Measurements from ENCODE around the gene SHROOM2. TPM values are rescaled to one million over a fixed set of nuclear protein-coding genes. Genes with fewer than 3 reads are reported as not detected.

Gene SHROOM2
- total RNA-seq, 1 experiment from 2014 or later, result 1.2 TPM

DNA sequence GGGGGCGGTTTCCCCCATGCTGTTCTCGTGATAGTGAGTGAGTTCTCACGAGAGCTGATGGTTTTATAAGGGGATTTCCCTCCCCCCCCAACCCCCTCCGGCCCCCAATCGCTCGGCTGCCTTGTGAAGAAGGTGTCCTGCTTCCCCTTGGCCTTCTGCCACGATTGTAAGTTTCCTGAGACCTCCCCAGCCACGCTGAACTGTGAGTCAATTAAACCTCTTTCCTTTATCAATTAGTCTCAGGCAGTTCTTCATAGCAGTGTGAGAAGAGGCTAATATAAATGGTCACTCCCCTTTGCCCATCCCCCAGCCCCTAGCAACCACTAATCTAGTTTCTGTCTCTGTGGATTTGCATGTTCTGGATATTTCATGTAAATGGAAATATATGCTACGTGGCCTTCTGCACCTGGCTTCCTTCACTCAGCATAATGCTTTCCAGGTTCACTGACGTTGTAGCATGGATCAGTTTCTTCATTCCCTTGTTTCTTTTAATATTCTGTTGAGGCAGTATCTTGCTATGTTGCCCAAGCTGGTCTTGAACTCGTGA, 37.0 kb upstream of the SHROOM2 start:
- ChIA-PET POLR2A (no interaction called here), CTCF (no interaction called here)
- no peak for DNase-seq (ENCODE audit: unreplicated experiment)
- H3K27ac Mint-ChIP-seq (ENCODE audit: low read depth, unreplicated experiment), result no peak overlapping the region
- H3K9me3 Mint-ChIP-seq (ENCODE audit: unreplicated experiment), result peaks cover 8% of the 10 kb centered on the region
- intact Hi-C loops (cut with micrococcal nuclease), result no loop called here
- no peak overlapping the region for H3K4me3 Mint-ChIP-seq (ENCODE audit: unreplicated experiment)
- TF ChIP-seq, protein P1, sequence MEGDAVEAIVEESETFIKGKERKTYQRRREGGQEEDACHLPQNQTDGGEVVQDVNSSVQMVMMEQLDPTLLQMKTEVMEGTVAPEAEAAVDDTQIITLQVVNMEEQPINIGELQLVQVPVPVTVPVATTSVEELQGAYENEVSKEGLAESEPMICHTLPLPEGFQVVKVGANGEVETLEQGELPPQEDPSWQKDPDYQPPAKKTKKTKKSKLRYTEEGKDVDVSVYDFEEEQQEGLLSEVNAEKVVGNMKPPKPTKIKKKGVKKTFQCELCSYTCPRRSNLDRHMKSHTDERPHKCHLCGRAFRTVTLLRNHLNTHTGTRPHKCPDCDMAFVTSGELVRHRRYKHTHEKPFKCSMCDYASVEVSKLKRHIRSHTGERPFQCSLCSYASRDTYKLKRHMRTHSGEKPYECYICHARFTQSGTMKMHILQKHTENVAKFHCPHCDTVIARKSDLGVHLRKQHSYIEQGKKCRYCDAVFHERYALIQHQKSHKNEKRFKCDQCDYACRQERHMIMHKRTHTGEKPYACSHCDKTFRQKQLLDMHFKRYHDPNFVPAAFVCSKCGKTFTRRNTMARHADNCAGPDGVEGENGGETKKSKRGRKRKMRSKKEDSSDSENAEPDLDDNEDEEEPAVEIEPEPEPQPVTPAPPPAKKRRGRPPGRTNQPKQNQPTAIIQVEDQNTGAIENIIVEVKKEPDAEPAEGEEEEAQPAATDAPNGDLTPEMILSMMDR (IDR thresholded peaks at IDR 0.05; ENCODE audit: unreplicated experiment), result no peak
- no peaks in the 10 kb centered on the region for H3K27me3 Mint-ChIP-seq (ENCODE audit: insufficient read depth, unreplicated experiment)
- H3K36me3 Mint-ChIP-seq (ENCODE audit: insufficient read depth, unreplicated experiment), result no peaks in the 10 kb centered on the region
- peaks cover 12% of the 10 kb centered on the region for H3K4me1 Mint-ChIP-seq (ENCODE audit: insufficient read depth, unreplicated experiment)
- no TSS peak for BruUV-seq (replicated peaks)

DNA sequence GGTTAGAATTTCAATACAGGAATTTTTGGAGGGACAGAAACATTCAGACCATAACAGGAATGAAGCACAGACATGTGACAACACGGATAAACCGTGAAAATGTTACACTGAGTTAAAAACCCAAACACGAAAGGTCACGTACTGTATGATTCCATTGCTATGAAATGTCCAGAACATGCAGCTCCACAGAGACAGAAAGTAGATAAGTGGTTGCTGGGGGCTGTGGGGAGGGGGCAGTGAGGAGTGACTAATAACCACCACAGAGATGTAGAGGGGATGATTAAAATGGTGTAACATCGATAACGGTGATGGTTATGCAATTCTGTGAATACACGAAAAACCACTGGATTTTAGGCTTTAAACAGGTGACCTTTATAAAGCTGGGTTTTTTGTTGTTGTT, 28.9 kb upstream of the SHROOM2 start:
- TF ChIP-seq, protein P1 (IDR thresholded peaks at IDR 0.05; ENCODE audit: unreplicated experiment), result no peak

DNA sequence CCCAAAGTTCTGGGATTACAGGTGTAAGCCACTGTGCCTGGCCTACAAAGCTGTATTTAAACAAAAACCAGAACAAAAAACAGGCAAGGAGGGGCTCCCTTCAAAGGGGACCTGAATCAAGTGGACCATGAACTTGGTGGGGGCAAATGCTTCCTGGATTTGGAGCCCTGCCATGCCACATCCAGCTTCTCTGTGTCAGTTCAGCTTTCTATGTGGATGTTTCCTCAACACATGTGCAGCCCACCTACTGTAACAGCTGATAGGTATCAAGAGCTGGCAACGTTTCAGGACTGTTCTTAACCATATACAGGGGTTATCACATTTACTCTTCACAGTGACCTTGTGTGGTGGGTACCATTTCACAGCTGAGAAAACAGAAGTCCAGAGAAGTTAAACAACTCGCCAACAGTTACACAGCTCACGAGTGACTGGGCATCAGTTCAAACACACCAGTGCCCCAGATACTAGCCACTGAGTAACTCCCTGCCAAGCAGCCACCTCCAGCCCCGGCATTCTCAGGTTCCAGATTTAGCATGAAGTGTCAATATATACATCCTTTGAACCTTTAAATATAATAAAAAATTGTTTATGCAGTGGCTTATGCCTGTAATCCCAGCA, 28.1 kb upstream of the SHROOM2 start:
- intact Hi-C loops (cut with micrococcal nuclease), result no loop called here
- no TSS peak for BruUV-seq (replicated peaks)
- no peaks in the 10 kb centered on the region for H3K36me3 Mint-ChIP-seq (ENCODE audit: insufficient read depth, unreplicated experiment)
- H3K27me3 Mint-ChIP-seq (ENCODE audit: insufficient read depth, unreplicated experiment), result no peaks in the 10 kb centered on the region
- H3K4me3 Mint-ChIP-seq (ENCODE audit: unreplicated experiment), result no peak overlapping the region
- ChIA-PET POLR2A (no interaction called here), CTCF (interaction anchor here (0.6 kb wide), 1 partner anchor 10 kb away, joined by 3 read pairs; no protein-coding TSS in a partner anchor)
- DNase-seq (ENCODE audit: unreplicated experiment), result no peak
- H3K4me1 Mint-ChIP-seq (ENCODE audit: insufficient read depth, unreplicated experiment), result peaks cover 7% of the 10 kb centered on the region
- H3K27ac Mint-ChIP-seq (ENCODE audit: low read depth, unreplicated experiment), result no peak overlapping the region
- H3K9me3 Mint-ChIP-seq (ENCODE audit: unreplicated experiment), result no peaks in the 10 kb centered on the region
- TF ChIP-seq, protein P1 (IDR thresholded peaks at IDR 0.05; ENCODE audit: unreplicated experiment), result no peak

More for the DNA sequence above, 28.9 kb upstream of the SHROOM2 start:
- Mint-ChIP-seq H3K27ac (ENCODE audit: low read depth, unreplicated experiment) (no peak overlapping the region), H3K36me3 (ENCODE audit: insufficient read depth, unreplicated experiment) (no peaks in the 10 kb centered on the region), H3K4me1 (ENCODE audit: insufficient read depth, unreplicated experiment) (peaks cover 7% of the 10 kb centered on the region), H3K4me3 (ENCODE audit: unreplicated experiment) (no peak overlapping the region), H3K9me3 (ENCODE audit: unreplicated experiment) (no peaks in the 10 kb centered on the region), H3K27me3 (ENCODE audit: insufficient read depth, unreplicated experiment) (no peaks in the 10 kb centered on the region)
- BruUV-seq (replicated peaks), result no TSS peak
- POLR2A ChIA-PET, result no interaction called here
- intact Hi-C loops (cut with micrococcal nuclease), result no loop called here
- CTCF ChIA-PET, result interaction anchor here (0.6 to 0.7 kb wide), 2 partner anchors 11 to 1805 kb away, joined by 3 read pairs; no protein-coding TSS in a partner anchor
- DNase-seq (ENCODE audit: unreplicated experiment), result no peak

DNA sequence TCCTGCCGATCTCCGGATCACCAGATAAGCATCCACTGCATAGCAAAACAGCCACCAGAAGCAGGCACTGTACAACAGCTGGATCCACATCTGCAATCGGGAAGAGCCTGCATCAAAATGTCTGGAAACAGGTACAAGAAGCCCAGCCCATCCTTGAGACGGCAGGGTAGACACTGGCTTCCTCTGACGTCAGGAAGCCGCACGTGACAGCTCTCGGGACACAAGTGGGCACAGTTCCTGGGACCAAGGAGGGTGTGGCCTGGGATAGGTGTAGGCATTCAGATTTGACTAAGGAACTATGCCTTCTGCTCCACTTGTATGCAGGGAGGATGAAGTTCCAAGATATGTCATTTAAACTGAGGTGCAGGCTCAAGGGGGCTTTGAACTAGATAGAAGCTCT, 26.9 kb upstream of the SHROOM2 start:
- H3K27me3 Mint-ChIP-seq (ENCODE audit: insufficient read depth, unreplicated experiment), result no peaks in the 10 kb centered on the region

More for the DNA sequence above, 26.9 kb upstream of the SHROOM2 start:
- H3K27ac Mint-ChIP-seq (ENCODE audit: low read depth, unreplicated experiment), result no peak overlapping the region
- TF ChIP-seq, protein P1 (IDR thresholded peaks at IDR 0.05; ENCODE audit: unreplicated experiment), result no peak
- intact Hi-C loops (cut with micrococcal nuclease), result no loop called here
- H3K36me3 Mint-ChIP-seq (ENCODE audit: insufficient read depth, unreplicated experiment), result no peaks in the 10 kb centered on the region
- no peaks in the 10 kb centered on the region for H3K9me3 Mint-ChIP-seq (ENCODE audit: unreplicated experiment)
- peak; percentile 26 for DNase-seq (ENCODE audit: unreplicated experiment)
- no peak overlapping the region for H3K4me3 Mint-ChIP-seq (ENCODE audit: unreplicated experiment)
- CTCF ChIA-PET, result interaction anchor here (0.6 kb wide), 1 partner anchor 940 kb away, joined by 3 read pairs; no protein-coding TSS in a partner anchor
- POLR2A ChIA-PET, result no interaction called here
- no TSS peak for BruUV-seq (replicated peaks)
- H3K4me1 Mint-ChIP-seq (ENCODE audit: insufficient read depth, unreplicated experiment), result peaks cover 7% of the 10 kb centered on the region

Measured in MCF 10A (cell line).